K562 (cell line): Measurements from ENCODE around the gene FASN. TPM values are rescaled to one million over a fixed set of nuclear protein-coding genes. Genes with fewer than 3 reads are reported as not detected.

Experiments
- ATAC-seq: fragments of 200-7000 bp; cut with Tn5 transposase; 3 replicates; pipeline ENCODE4 v1.9.1; 2020; ENCODE audit warnings: moderate library complexity
- BruUV-seq: library from RNA; stranded (reverse); fragments of 400-500 nt; replicated peaks from 2 replicates; lab custom pipeline; 2021; lab: Mats Ljungman, UMichigan
- CTCF ChIA-PET: fragments of 300-600 bp; formaldehyde crosslinking; extraction: SDS; loops from one replicate; lab custom pipeline; 2021; ENCODE audit warnings: low intra/inter-chr PET ratio; lab: Yijun Ruan, JAX
- POLR2A ChIA-PET: fragments of 300-600, 350-650 bp; sonication (Branson Sonifier 250); formaldehyde crosslinking; extraction: SDS; loops from one replicate; lab custom pipeline; 2021; ENCODE audit warnings: antibody characterized with exemption, inconsistent platforms; lab: Yijun Ruan, JAX
- DNase-seq, 4 experiments: peaks; one replicate each; pipeline versions ENCODE4 v3.0.0 to v3.0.0-alpha.2; 2011 to 2018; ENCODE audit warnings: low spot score in 3 of 4, mixed read lengths in 3 of 4; ENCODE audit errors: extremely low read depth in 1 of 4
- FAIRE-seq: peaks from 2 replicates; lab custom pipeline; 2011; peaks lifted over from hg19 to GRCh38; lab: Jason Lieb, UNC
- H2AFZ ChIP-seq: 2 replicates; pipeline ENCODE4 v1.6.0; 2011; ENCODE audit warnings: low read depth, low read length, control low read depth, inconsistent platforms
- H3K27ac ChIP-seq: fragments of 200-600 bp; 3 replicates; pipeline ENCODE4 v1.8.0; 2011; ENCODE audit warnings: low read depth, mild to moderate bottlenecking, control low read depth, inconsistent platforms, low read length, moderate library complexity, mixed read lengths; ENCODE audit errors: extremely low read depth
- H3K27me3 ChIP-seq, 2 experiments: fragments of 300-600 bp in 1 of 2; 2 replicates in 1 of 2; 3 replicates in 1 of 2; pipeline versions ENCODE4 v1.6.0 to v1.8.0; 2011; ENCODE audit warnings: inconsistent platforms in 2 of 2, low read length in 2 of 2, mild to moderate bottlenecking in 1 of 2, mixed read lengths in 1 of 2, moderate library complexity in 1 of 2; ENCODE audit not compliant: control insufficient read depth in 2 of 2, insufficient read depth in 2 of 2
- H3K36me3 ChIP-seq: fragments of 300-600 bp; 3 replicates; pipeline ENCODE4 v1.8.0; 2011; ENCODE audit warnings: mild to moderate bottlenecking, low read length, inconsistent platforms; ENCODE audit not compliant: control insufficient read depth, insufficient read depth
- H3K4me1 ChIP-seq, 2 experiments: fragments of 200-600 bp in 1 of 2; replicated peaks in 1 of 2; 2 replicates in 1 of 2; 3 replicates in 1 of 2; pipeline versions ENCODE4 v1.5.1 to v1.8.0; 2011; ENCODE audit warnings: inconsistent platforms in 2 of 2, low read length in 2 of 2, mild to moderate bottlenecking in 1 of 2, mixed read lengths in 1 of 2, moderate library complexity in 1 of 2; ENCODE audit not compliant: control insufficient read depth in 2 of 2, insufficient read depth in 2 of 2
- H3K4me2 ChIP-seq: 2 replicates; pipeline ENCODE4 v1.6.1; 2011; ENCODE audit warnings: low read length, control low read depth, inconsistent platforms, mixed read lengths; ENCODE audit not compliant: insufficient read depth
- H3K4me3 ChIP-seq: fragments of 200-600 bp; sonication (generic), shearing (Covaris generic); 2 replicates; pipeline ENCODE4 v1.5.1; 2016; ENCODE audit warnings: control low read depth, inconsistent platforms
- H3K79me2 ChIP-seq: fragments of 200-600 bp; 3 replicates; pipeline ENCODE4 v1.8.0; 2011; ENCODE audit warnings: low read length, inconsistent platforms; ENCODE audit not compliant: control insufficient read depth, insufficient read depth
- H3K9ac ChIP-seq, 2 experiments: 2 replicates each; pipeline versions ENCODE4 v1.6.0 to v1.6.1; 2011; ENCODE audit warnings: low read depth in 2 of 2, low read length in 2 of 2, control low read depth in 1 of 2, inconsistent platforms in 1 of 2, mild to moderate bottlenecking in 1 of 2, mixed read lengths in 1 of 2; ENCODE audit not compliant: insufficient read depth in 1 of 2
- H3K9me1 ChIP-seq: one replicate; pipeline ENCODE4 v1.6.0; 2011; ENCODE audit warnings: inconsistent platforms, mild to moderate bottlenecking, low read length, moderate library complexity; ENCODE audit not compliant: control insufficient read depth, insufficient read depth
- H3K9me3 ChIP-seq: replicated peaks from 2 replicates; pipeline ENCODE4 v1.5.1; 2011; ENCODE audit warnings: low read depth, low read length, inconsistent platforms; ENCODE audit not compliant: control insufficient read depth, insufficient read depth
- H4K20me1 ChIP-seq: replicated peaks from 2 replicates; pipeline ENCODE4 v1.6.1; 2011; ENCODE audit warnings: low read length, inconsistent platforms, mixed read lengths; ENCODE audit not compliant: control insufficient read depth, insufficient read depth
- PCBP1 ChIP-seq: fragments of 200-400 bp; formaldehyde crosslinking; IDR thresholded peaks from 2 replicates; pipeline ENCODE4 v1.6.1; 2018; ENCODE audit warnings: mild to moderate bottlenecking, low read depth, low read length; ENCODE audit not compliant: poor library complexity, severe bottlenecking
- POLR2A ChIP-seq: fragments of 450-650 bp; conservative IDR thresholded peaks from 2 replicates; pipeline ENCODE4 v1.6.1; 2016
- POLR2AphosphoS2 ChIP-seq: IDR thresholded peaks from 2 replicates; pipeline ENCODE4 v1.6.1; 2012; ENCODE audit warnings: low read length, improper control_type of control experiment
- POLR2G ChIP-seq: fragments of 200-400 bp; formaldehyde crosslinking; IDR thresholded peaks from 2 replicates; pipeline ENCODE4 v1.6.1; 2017; ENCODE audit warnings: low read depth, mild to moderate bottlenecking, antibody characterized with exemption, low read length, moderate library complexity
- RBFOX2 ChIP-seq: fragments of 200-400 bp; formaldehyde crosslinking; IDR thresholded peaks from 2 replicates; pipeline ENCODE4 v1.6.1; 2017; ENCODE audit warnings: low read depth, mild to moderate bottlenecking, low read length, moderate library complexity
- RBM22 ChIP-seq: fragments of 200-400 bp; formaldehyde crosslinking; IDR thresholded peaks from 2 replicates; pipeline ENCODE4 v1.6.1; 2018; ENCODE audit warnings: low read length, low read depth; ENCODE audit not compliant: poor library complexity, severe bottlenecking
- XRCC4 ChIP-seq: IDR thresholded peaks from one replicate; pipeline ENCODE4 v1.6.1; 2011; ENCODE audit not compliant: insufficient read depth, insufficient read length; ENCODE audit errors: extremely low read depth
- WGBS: fragments of 100-300 bp; shearing (Covaris generic); methylation state at CpG from one replicate; pipeline ENCODE4 v1.1.6; 2016; ENCODE audit warnings: low coverage, mixed read lengths; ENCODE audit not compliant: insufficient coverage; ENCODE audit errors: missing lambda C conversion rate; 5-methylcytosine and 5-hydroxymethylcytosine counted together
- in situ Hi-C: fragments of 300-500 bp; cut with MboI; formaldehyde crosslinking; loops from 4 replicates; pipeline ENCODE4 v1.15.0; 2018; ENCODE audit warnings: inconsistent platforms, mixed read lengths
- intact Hi-C: fragments of 100-400 bp; cut with micrococcal nuclease; formaldehyde crosslinking; loops from 2 replicates; pipeline ENCODE4 v1.14.2; 2022
- polyA plus RNA-seq, 8 experiments: library from polyadenylated mRNA; depleted of rRNA in 4 of 8; stranded (reverse) in 5 of 8; unstranded in 3 of 8; fragments of >200 nt; fragmentation: Nextera tagmentation in 2 of 8; fragmentation: Illumina TruSeq in 1 of 8; extraction: Ambion mirVana in 2 of 8; extraction: Trizol in 1 of 8; gene quantifications; 2 replicates each; pipeline versions ENCODE4 v1.2.1 to v1.2.3, GENCODE V29; 2011 to 2014; ENCODE audit warnings: inconsistent platforms in 1 of 8, missing spikeins in 1 of 8
- total RNA-seq, 7 experiments: library from RNA; depleted of rRNA in 6 of 7; stranded (reverse); fragments of >200 nt in 6 of 7; fragmentation: Illumina TruSeq in 2 of 7; extraction: Trizol in 2 of 7; gene quantifications; 2 replicates each; pipeline versions ENCODE4 v1.2.1 to v1.2.3, GENCODE V29; 2011 to 2021; ENCODE audit warnings: low replicate concordance in 1 of 7
- TF ChIP-seq, protein P1 (sequence below): fragments of 450-650 bp; conservative IDR thresholded peaks from 2 replicates; pipeline ENCODE4 v1.6.1; 2016; ENCODE audit warnings: missing genetic modification characterization, low read depth, mild to moderate bottlenecking, missing compliant biosample characterization, moderate library complexity

The FASN gene
- total and polyA plus RNA-seq, 9 of the 15 experiments (the other 6 are each of a cell fraction or from before 2014, with no cell fraction given), result 0.15 to 663 (median 49.9) TPM

DNA sequence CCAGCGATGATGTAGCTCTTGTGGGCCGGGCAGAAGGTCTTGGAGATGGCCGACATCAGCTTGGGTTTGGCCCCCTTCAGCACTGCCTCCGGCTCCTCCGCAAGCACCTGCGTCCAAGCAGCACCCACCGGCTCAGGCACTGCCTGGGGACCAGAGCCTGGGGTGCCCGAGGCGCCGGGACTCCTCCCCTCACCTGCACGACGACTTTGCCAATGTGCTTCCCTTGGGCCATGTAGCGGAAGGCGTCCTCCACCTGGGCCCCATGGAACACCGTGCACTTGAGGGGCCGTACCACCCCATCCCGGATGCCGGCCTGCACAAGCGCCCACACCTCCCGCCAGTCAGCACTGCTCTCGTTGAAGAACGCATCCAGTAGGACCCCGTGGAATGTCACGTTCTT lies 15.0 kb downstream of the FASN start:
- 98% methylated on average over 15 of the region's 24 CpGs for WGBS
- no peak overlapping the region for H3K4me2 ChIP-seq
- H4K20me1 ChIP-seq, result peaks cover 26% of the 10 kb centered on the region
- H3K4me1 ChIP-seq, result peaks cover 0 to 73% of the 10 kb centered on the region in 2 experiments; a peak in 2 of 5 replicates
- H2AFZ ChIP-seq, result no peak overlapping the region
- DNase-seq (no peak), ATAC-seq (no peak), FAIRE-seq (no peak)
- no peaks in the 10 kb centered on the region for H3K27me3 ChIP-seq
- in situ Hi-C loops (no loop called here), intact Hi-C loops (no loop called here)
- no peak overlapping the region for H3K27ac ChIP-seq
- peak; percentile 75 for TF ChIP-seq POLR2AphosphoS2
- peak; percentile 8 for TF ChIP-seq POLR2G
- peak; percentile 16 for TF ChIP-seq RBM22
- no peak for TF ChIP-seq XRCC4
- TF ChIP-seq PCBP1, result peak; percentile 20
- TF ChIP-seq RBFOX2, result peak; percentile 70
- TF ChIP-seq, protein P1, sequence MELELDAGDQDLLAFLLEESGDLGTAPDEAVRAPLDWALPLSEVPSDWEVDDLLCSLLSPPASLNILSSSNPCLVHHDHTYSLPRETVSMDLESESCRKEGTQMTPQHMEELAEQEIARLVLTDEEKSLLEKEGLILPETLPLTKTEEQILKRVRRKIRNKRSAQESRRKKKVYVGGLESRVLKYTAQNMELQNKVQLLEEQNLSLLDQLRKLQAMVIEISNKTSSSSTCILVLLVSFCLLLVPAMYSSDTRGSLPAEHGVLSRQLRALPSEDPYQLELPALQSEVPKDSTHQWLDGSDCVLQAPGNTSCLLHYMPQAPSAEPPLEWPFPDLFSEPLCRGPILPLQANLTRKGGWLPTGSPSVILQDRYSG, result no peak
- peak; percentile 22; the same call in 1 of the 2 replicates for TF ChIP-seq POLR2A
- H3K36me3 ChIP-seq, result peaks cover 98% of the 10 kb centered on the region; the same call in 2 of the 3 replicates
- H3K79me2 ChIP-seq, result no peaks in the 10 kb centered on the region; the same call in 2 of the 3 replicates
- no peaks in the 10 kb centered on the region for H3K9me1 ChIP-seq
- no peaks in the 10 kb centered on the region for H3K9me3 ChIP-seq
- no peak overlapping the region for H3K4me3 ChIP-seq
- ChIA-PET CTCF (no interaction called here), POLR2A (interaction anchor here (1.2 kb wide), 1 partner anchor 9 kb away, joined by 4 read pairs; no protein-coding TSS in a partner anchor)
- TSS peak; percentile 38 for BruUV-seq
- no peak overlapping the region for H3K9ac ChIP-seq
